Spleen (tissue), 11 donors: Measurements from ENCODE around the gene UGT2B7. TPM values are rescaled to one million over a fixed set of nuclear protein-coding genes. Genes with fewer than 3 reads are reported as not detected.

Experiments used
- DNase-seq: peaks from one replicate; pipeline ENCODE4 v3.0.0-alpha.2; 2020
- H3K27ac ChIP-seq, 8 donors: fragments of 200-600 bp; sonication (generic) in 7 of 8; 1 replicate in 4 of 8; 2 replicates in 4 of 8; pipeline versions ENCODE4 v1.5.0 to v1.8.0; 2016 to 2021; ENCODE audit warnings: inconsistent platforms in 4 of 8, mild to moderate bottlenecking in 4 of 8, moderate library complexity in 1 of 8
- H3K27me3 ChIP-seq, 7 donors: fragments of 200-600 bp; sonication (generic) in 6 of 7; replicated peaks in 1 of 7; 1 replicate in 4 of 7; 2 replicates in 3 of 7; pipeline versions ENCODE4 v1.5.0 to v1.8.0; 2016 to 2021; ENCODE audit warnings: inconsistent platforms in 3 of 7, mild to moderate bottlenecking in 1 of 7
- H3K36me3 ChIP-seq, 6 donors: fragments of 200-600 bp; sonication (generic) in 5 of 6; 1 replicate in 4 of 6; 2 replicates in 2 of 6; pipeline versions ENCODE4 v1.5.0 to v1.8.0; 2016 to 2021; ENCODE audit warnings: inconsistent platforms in 2 of 6
- H3K4me1 ChIP-seq, 6 donors: fragments of 200-600 bp; sonication (generic) in 5 of 6; 1 replicate in 3 of 6; 2 replicates in 3 of 6; pipeline versions ENCODE4 v1.5.0 to v1.8.0; 2016 to 2021; ENCODE audit warnings: inconsistent platforms in 3 of 6
- H3K4me3 ChIP-seq, 8 donors: fragments of 200-600 bp; sonication (generic) in 7 of 8; 1 replicate in 4 of 8; 2 replicates in 4 of 8; pipeline versions ENCODE4 v1.5.0 to v1.8.0; 2016 to 2021; ENCODE audit warnings: inconsistent platforms in 4 of 8, mild to moderate bottlenecking in 4 of 8, moderate library complexity in 2 of 8
- H3K9me3 ChIP-seq, 8 donors: fragments of 200-600 bp; sonication (generic) in 7 of 8; 1 replicate in 4 of 8; 2 replicates in 4 of 8; pipeline versions ENCODE4 v1.5.0 to v1.8.0; 2016 to 2021; ENCODE audit warnings: inconsistent platforms in 4 of 8
- POLR2A ChIP-seq, 3 donors: fragments of 450-650 bp; IDR thresholded peaks; one replicate each; pipeline ENCODE4 v1.5.1; 2017; ENCODE audit warnings: antibody characterized with exemption in 3 of 3, mild to moderate bottlenecking in 1 of 3
- POLR2AphosphoS5 ChIP-seq, 3 donors: sonication (generic); formaldehyde crosslinking; IDR thresholded peaks; one replicate each; pipeline ENCODE4 v1.5.1; 2017; ENCODE audit warnings: antibody characterized with exemption in 3 of 3
- WGBS, 5 donors: extraction: QIAGEN DNeasy Blood & Tissue Kit in 3 of 5; methylation state at CpG; one replicate each; pipeline versions ENCODE4 v1.1.5 to v1.1.7; 2013 to 2018; 5-methylcytosine and 5-hydroxymethylcytosine counted together
- intact Hi-C: fragments of 100-400 bp; cut with DNase I; formaldehyde crosslinking; loops from one replicate; pipeline ENCODE4 v1.15.0; 2023; ENCODE audit warnings: low total_unique reads
- polyA plus RNA-seq, 3 donors: library from polyadenylated mRNA; stranded (reverse); fragments of 200-250 nt; gene quantifications; one replicate each; pipeline ENCODE4 v1.2.1, GENCODE V29; 2013
- total RNA-seq, 7 donors: library from RNA; depleted of rRNA in 3 of 7; stranded (reverse); fragments of >200 nt in 3 of 7; fragmentation: NEBNext Ultra II Directional in 4 of 7; extraction: Animal tissue kit (Norgen Biotek cat#: 25700) in 4 of 7; gene quantifications; one replicate each; pipeline versions ENCODE4 v1.1.0 to v1.2.1, GENCODE V29; 2016 to 2021
- TF ChIP-seq, protein P1 (sequence below), 11 experiments: fragments of 200-600 bp in 7 of 11; fragments of 450-650 bp in 4 of 11; sonication (generic) in 4 of 11; IDR thresholded peaks in 8 of 11; conservative IDR thresholded peaks in 3 of 11; 1 replicate in 7 of 11; 2 replicates in 4 of 11; pipeline versions ENCODE4 v1.4.0 to v1.8.0; 2016 to 2021; ENCODE audit warnings: antibody characterized with exemption in 11 of 11, inconsistent platforms in 4 of 11, mild to moderate bottlenecking in 1 of 11
- donor health status: healthy with polysubstance abuse.
- donor health status: DM: no; HTN: no; CAD: no; lungs with moderate emphysema.
- donor health status: DM: no; HTN: no; CAD: no.
- donor health status: Bipolar disorder and iron deficiency.
- donor health status: healthy.
- donor health status: DM: no; HTN: no; CAD: no.
- donor health status: DM: yes; HTN: yes; CAD: no.

UGT2B7 gene
- total and polyA plus RNA-seq, 10 donors = not detected

DNA sequence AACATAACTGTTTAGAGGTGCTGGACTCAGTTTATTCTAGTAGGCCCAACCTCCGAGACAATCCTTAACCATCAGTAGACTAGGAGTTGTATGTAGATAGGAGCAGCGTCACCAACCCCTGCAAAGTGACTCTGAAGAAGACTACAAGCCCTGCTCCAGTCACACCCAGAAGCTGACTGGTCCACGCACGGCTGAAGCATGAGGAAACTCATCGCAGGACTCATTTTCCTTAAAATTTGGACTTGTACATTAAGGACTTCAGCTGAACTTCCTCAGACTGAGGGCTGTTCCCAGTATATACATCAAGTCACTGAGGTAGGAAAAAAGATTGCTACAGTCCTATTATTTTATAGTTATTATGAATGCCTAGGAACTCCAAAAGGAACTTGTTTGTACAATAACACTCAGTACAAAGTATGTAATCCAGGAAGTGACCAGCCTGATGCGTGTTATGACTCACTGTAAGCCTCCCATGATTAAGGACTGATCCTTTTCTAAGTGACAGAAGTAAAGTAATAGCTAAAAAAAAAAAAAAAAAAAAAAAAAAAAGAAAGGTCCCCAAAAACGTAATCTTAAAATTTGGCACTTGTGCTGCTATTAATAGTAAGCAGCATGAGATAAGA lies 41.6 kb upstream of the UGT2B7 start:
- Histone ChIP-seq H3K27ac (no peak overlapping the region), H3K4me3 (no peak overlapping the region), H3K9me3 (no peaks in the 10 kb centered on the region), H3K4me1 (no peaks in the 10 kb centered on the region), H3K36me3 (no peaks in the 10 kb centered on the region), H3K27me3 (no peaks in the 10 kb centered on the region)
- DNase-seq = no peak
- TF ChIP-seq, protein P1, sequence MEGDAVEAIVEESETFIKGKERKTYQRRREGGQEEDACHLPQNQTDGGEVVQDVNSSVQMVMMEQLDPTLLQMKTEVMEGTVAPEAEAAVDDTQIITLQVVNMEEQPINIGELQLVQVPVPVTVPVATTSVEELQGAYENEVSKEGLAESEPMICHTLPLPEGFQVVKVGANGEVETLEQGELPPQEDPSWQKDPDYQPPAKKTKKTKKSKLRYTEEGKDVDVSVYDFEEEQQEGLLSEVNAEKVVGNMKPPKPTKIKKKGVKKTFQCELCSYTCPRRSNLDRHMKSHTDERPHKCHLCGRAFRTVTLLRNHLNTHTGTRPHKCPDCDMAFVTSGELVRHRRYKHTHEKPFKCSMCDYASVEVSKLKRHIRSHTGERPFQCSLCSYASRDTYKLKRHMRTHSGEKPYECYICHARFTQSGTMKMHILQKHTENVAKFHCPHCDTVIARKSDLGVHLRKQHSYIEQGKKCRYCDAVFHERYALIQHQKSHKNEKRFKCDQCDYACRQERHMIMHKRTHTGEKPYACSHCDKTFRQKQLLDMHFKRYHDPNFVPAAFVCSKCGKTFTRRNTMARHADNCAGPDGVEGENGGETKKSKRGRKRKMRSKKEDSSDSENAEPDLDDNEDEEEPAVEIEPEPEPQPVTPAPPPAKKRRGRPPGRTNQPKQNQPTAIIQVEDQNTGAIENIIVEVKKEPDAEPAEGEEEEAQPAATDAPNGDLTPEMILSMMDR (IDR thresholded peaks at IDR 0.05 in 8 of 11, conservative IDR thresholded peaks at IDR 0.05 in 3 of 11) = no peak
- TF ChIP-seq POLR2AphosphoS5 (IDR thresholded peaks at IDR 0.05) = no peak
- TF ChIP-seq POLR2A (IDR thresholded peaks at IDR 0.05) = no peak
- intact Hi-C loops = no loop called here
- 72 to 80% (median 76%) methylated on average over 7 of the region's 7 CpGs for WGBS, 5 donors

DNA sequence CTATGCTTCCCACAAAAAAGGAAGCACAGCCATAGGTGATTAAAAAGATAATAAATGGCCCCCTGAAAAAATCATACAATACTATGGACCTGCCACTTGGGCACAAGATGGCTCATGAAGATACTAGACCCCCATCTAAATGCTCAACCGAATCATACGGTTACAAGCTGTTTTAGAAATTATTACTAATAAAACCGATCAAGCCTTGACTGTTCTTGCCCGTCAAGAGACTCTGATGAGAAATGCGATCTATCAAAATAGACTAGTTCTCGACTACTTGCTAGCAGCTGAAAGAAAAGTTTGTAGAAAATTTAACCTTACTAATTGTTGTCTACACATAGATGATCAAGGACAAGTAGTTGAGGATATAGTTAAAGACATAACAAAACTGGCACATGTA lies 40.1 kb upstream of the UGT2B7 start:
- no peak overlapping the region for H3K4me3 ChIP-seq
- H3K27ac ChIP-seq = no peak overlapping the region
- H3K9me3 ChIP-seq = no peaks in the 10 kb centered on the region
- no peaks in the 10 kb centered on the region for H3K4me1 ChIP-seq
- no peaks in the 10 kb centered on the region for H3K27me3 ChIP-seq
- WGBS, 5 donors = 88 to 95% (median 90%) methylated on average over 6 of the region's 6 CpGs
- intact Hi-C loops = no loop called here
- TF ChIP-seq, protein P1 (IDR thresholded peaks at IDR 0.05 in 8 of 11, conservative IDR thresholded peaks at IDR 0.05 in 3 of 11) = no peak
- TF ChIP-seq POLR2A (IDR thresholded peaks at IDR 0.05) (no peak), POLR2AphosphoS5 (IDR thresholded peaks at IDR 0.05) (no peak)
- no peak for DNase-seq
- H3K36me3 ChIP-seq = no peaks in the 10 kb centered on the region

DNA sequence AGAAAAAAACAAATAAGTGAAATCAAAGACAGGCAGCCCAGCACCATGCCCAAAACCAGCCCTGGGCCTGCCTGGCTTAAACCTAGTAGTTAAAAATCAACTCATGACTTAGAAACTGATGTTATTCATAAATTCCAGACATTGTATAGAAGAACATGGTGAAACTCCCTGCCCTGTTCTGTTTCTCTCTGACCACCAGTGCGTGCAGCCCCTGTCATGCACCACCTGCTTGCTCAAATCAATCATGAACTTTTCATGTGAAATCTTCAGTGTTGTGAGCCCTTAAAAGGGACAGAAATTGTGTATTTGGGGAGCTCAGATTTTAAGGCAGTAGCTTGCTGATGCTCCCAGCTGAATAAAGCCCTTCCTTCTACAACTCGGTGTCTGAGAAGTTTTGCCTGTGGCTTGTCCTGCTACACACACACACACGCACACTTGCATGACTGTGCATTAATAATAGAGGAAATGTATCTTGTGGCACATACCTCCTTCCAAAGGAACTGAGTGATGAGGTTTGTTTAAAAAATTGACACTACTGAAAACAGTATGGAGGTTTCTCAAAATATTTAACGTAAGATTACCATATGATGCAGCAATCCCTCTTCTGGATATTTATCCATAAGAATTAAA lies 39.2 kb upstream of the UGT2B7 start:
- no peaks in the 10 kb centered on the region for H3K27me3 ChIP-seq
- WGBS, 5 donors = 43 to 79% (median 57%) methylated on average over 4 of the region's 4 CpGs
- no peak overlapping the region for H3K27ac ChIP-seq
- H3K36me3 ChIP-seq = no peaks in the 10 kb centered on the region
- TF ChIP-seq, protein P1 (IDR thresholded peaks at IDR 0.05 in 8 of 11, conservative IDR thresholded peaks at IDR 0.05 in 3 of 11) = no peak
- TF ChIP-seq POLR2AphosphoS5 (IDR thresholded peaks at IDR 0.05) = no peak
- no peak for TF ChIP-seq POLR2A (IDR thresholded peaks at IDR 0.05)
- intact Hi-C loops = no loop called here
- no peaks in the 10 kb centered on the region for H3K4me1 ChIP-seq
- H3K4me3 ChIP-seq = no peak overlapping the region
- DNase-seq = no peak
- H3K9me3 ChIP-seq = no peaks in the 10 kb centered on the region

DNA sequence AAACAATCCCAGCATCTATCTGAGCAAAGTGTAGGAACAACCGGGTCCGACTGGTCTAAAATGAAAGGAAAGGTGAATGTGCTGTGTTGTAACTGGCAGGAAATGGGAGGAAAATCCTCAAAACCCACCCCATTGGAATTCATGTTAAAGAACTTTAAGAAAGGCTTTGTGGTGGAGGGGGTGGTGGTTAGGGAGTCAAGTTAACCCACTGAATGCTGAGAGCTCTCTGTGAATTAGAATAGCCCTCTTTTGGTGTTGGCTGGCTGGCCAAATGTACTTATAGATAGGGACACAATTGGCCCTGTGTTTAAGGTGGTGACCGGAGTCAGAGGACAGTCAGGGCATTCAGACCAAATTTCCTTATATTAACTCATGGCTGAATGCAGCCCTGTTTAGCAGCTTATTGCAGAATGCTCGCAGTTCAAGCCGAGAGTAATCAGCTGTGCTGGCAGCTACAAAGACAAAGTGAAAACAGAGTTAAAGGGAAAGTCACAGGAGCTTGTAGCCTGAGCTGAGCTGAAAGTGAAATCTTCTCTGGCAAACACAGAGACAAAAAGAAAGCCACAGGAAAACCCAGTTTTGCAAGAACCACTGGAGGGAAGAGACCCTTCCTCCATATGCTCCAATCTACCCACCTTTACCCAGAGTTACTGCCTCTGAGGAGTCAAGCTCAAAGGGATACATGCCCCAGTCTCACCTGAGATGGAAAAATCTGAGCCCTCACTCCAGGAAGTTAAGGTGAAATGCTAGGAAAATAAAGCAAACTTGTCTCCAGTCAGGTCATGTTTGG lies 38.5 kb upstream of the UGT2B7 start:
- intact Hi-C loops = no loop called here
- H3K27ac ChIP-seq = no peak overlapping the region

More for the DNA sequence above, 38.5 kb upstream of the UGT2B7 start:
- TF ChIP-seq, protein P1 (IDR thresholded peaks at IDR 0.05 in 8 of 11, conservative IDR thresholded peaks at IDR 0.05 in 3 of 11) = no peak
- TF ChIP-seq POLR2A (IDR thresholded peaks at IDR 0.05) = no peak
- TF ChIP-seq POLR2AphosphoS5 (IDR thresholded peaks at IDR 0.05) = no peak
- Histone ChIP-seq H3K27me3 (no peaks in the 10 kb centered on the region), H3K4me3 (no peak overlapping the region), H3K4me1 (no peaks in the 10 kb centered on the region), H3K9me3 (no peaks in the 10 kb centered on the region), H3K36me3 (no peaks in the 10 kb centered on the region)
- no peak for DNase-seq
- 59 to 72% (median 67%) methylated on average over 5 of the region's 5 CpGs for WGBS, 5 donors
